ENCODE measurements around the gene TOM1L2. TPM values are rescaled to one million over a fixed set of nuclear protein-coding genes. Genes with fewer than 3 reads are reported as not detected.

The TOM1L2 gene
- total and polyA plus RNA-seq, 2 donors (not counting 1 experiment from before 2014, with no cell fraction given), result 33.9 to 35.9 TPM

DNA sequence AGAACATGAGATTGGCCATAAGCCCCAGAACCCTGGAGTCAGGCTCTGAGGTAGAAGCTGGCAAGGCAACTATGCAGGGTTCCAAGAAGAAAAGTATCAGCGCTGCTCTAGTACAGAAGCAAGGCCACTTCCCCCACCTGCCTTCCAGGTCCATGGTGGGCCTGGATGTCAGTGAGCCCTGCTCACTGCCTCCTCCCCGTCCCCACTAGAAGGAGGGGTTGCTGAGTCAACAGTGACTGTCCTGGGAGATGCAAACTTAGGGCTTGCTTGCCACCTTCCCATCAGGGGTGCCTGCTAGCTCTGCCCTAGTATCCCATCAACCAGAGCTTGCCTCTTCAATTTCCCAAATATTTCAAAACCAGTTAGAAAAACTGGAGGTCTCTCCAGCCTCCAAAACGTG lies 105.8 kb downstream of the TOM1L2 start:
- Histone ChIP-seq H3K27me3 (ENCODE audit: control insufficient read depth, insufficient read depth, low read length) (no peaks in the 10 kb centered on the region), H3K9me3 (ENCODE audit: control insufficient read depth, insufficient read depth, low read depth, low read length) (no peaks in the 10 kb centered on the region), H3K79me2 (ENCODE audit: control insufficient read depth, insufficient read depth, low read length) (no peaks in the 10 kb centered on the region), H3K36me3 (ENCODE audit: control insufficient read depth, insufficient read depth, low read length) (peaks cover 2% of the 10 kb centered on the region), H3K4me3 (replicated peaks in 1 of 4; ENCODE audit: control extremely low read depth in 1 of 4, insufficient read depth in 1 of 4, low read depth in 3 of 4, low read length in 4 of 4) (no peak overlapping the region), H4K20me1 (ENCODE audit: control insufficient read depth, extremely low read depth, insufficient read depth, low read length) (no peaks in the 10 kb centered on the region), H3K9ac (ENCODE audit: insufficient read depth, low read length) (no peak overlapping the region), H3K4me1 (ENCODE audit: control insufficient read depth, extremely low read depth, insufficient read depth, low read length) (peaks cover 10% of the 10 kb centered on the region), H3K27ac (ENCODE audit: insufficient read depth, low read length) (no peak overlapping the region), H2AFZ (ENCODE audit: low read length) (no peak overlapping the region), H3K4me2 (ENCODE audit: extremely low read depth, insufficient read depth, low read length) (no peak overlapping the region)
- DNase-seq (ENCODE audit: low read depth in 2 of 2), result no peak
- no peak for TF ChIP-seq EZH2 (IDR thresholded peaks at IDR 0.05; ENCODE audit: low read length, missing control alignments)
- TF ChIP-seq, protein P1, sequence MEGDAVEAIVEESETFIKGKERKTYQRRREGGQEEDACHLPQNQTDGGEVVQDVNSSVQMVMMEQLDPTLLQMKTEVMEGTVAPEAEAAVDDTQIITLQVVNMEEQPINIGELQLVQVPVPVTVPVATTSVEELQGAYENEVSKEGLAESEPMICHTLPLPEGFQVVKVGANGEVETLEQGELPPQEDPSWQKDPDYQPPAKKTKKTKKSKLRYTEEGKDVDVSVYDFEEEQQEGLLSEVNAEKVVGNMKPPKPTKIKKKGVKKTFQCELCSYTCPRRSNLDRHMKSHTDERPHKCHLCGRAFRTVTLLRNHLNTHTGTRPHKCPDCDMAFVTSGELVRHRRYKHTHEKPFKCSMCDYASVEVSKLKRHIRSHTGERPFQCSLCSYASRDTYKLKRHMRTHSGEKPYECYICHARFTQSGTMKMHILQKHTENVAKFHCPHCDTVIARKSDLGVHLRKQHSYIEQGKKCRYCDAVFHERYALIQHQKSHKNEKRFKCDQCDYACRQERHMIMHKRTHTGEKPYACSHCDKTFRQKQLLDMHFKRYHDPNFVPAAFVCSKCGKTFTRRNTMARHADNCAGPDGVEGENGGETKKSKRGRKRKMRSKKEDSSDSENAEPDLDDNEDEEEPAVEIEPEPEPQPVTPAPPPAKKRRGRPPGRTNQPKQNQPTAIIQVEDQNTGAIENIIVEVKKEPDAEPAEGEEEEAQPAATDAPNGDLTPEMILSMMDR (conservative IDR thresholded peaks at IDR 0.05 in 1 of 2, IDR thresholded peaks at IDR 0.05 in 1 of 2; ENCODE audit: low read depth in 1 of 2, low read length in 2 of 2), result no peak

DNA sequence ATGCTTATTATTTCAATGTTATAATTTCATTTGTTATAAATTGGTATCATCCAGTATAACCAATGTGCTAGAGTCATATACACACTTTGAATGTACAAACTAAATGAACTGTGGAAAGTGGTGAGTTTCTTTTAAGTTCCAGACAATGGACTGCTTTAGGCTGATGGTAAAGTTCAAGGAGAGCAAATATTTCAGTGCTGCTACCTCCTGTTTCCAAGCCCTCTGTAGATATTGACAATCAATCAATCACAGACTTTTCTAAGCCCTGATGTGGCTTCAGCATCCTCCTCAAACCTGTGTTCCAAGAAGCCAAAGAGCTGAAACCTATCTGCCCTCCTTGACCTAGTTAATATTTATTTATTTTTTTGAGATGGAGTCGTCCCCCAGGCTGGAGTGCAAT lies 107.2 kb downstream of the TOM1L2 start:
- H3K4me2 ChIP-seq (ENCODE audit: extremely low read depth, insufficient read depth, low read length), result no peak overlapping the region
- no peaks in the 10 kb centered on the region for H3K79me2 ChIP-seq (ENCODE audit: control insufficient read depth, insufficient read depth, low read length)
- H2AFZ ChIP-seq (ENCODE audit: low read length), result no peak overlapping the region
- no peaks in the 10 kb centered on the region for H4K20me1 ChIP-seq (ENCODE audit: control insufficient read depth, extremely low read depth, insufficient read depth, low read length)
- no peaks in the 10 kb centered on the region for H3K27me3 ChIP-seq (ENCODE audit: control insufficient read depth, insufficient read depth, low read length)
- peaks cover 2% of the 10 kb centered on the region for H3K36me3 ChIP-seq (ENCODE audit: control insufficient read depth, insufficient read depth, low read length)
- no peak overlapping the region for H3K27ac ChIP-seq (ENCODE audit: insufficient read depth, low read length)
- DNase-seq (ENCODE audit: low read depth in 2 of 2), result no peak
- no peaks in the 10 kb centered on the region for H3K9me3 ChIP-seq (ENCODE audit: control insufficient read depth, insufficient read depth, low read depth, low read length)
- H3K4me1 ChIP-seq (ENCODE audit: control insufficient read depth, extremely low read depth, insufficient read depth, low read length), result peaks cover 10% of the 10 kb centered on the region
- TF ChIP-seq, protein P1 (conservative IDR thresholded peaks at IDR 0.05 in 1 of 2, IDR thresholded peaks at IDR 0.05 in 1 of 2; ENCODE audit: low read depth in 1 of 2, low read length in 2 of 2), result no peak
- TF ChIP-seq EZH2 (IDR thresholded peaks at IDR 0.05; ENCODE audit: low read length, missing control alignments), result no peak
- no peak overlapping the region for H3K4me3 ChIP-seq (replicated peaks in 1 of 4; ENCODE audit: control extremely low read depth in 1 of 4, insufficient read depth in 1 of 4, low read depth in 3 of 4, low read length in 4 of 4)
- no peak overlapping the region for H3K9ac ChIP-seq (ENCODE audit: insufficient read depth, low read length)

DNA sequence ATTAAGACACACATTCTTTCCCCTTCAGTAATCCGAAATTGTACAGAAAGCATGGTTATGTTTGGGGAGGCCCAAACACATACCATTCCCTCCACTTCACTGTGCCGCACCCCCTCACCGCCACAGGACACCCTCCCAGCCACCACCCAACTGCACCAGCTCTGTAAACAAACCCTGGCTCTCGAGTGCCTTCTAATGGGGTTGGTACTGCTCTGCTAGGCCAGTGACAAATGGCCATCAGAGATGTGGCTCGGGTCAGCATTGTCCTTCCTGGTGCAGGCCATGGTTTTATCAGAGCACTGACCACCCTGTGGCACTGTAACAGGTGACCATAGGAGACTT lies 111.5 kb downstream of the TOM1L2 start:
- H3K4me2 ChIP-seq (ENCODE audit: extremely low read depth, insufficient read depth, low read length), result no peak overlapping the region

More for the DNA sequence above, 111.5 kb downstream of the TOM1L2 start:
- no peaks in the 10 kb centered on the region for H3K79me2 ChIP-seq (ENCODE audit: control insufficient read depth, insufficient read depth, low read length)
- TF ChIP-seq, protein P1 (conservative IDR thresholded peaks at IDR 0.05 in 1 of 2, IDR thresholded peaks at IDR 0.05 in 1 of 2; ENCODE audit: low read depth in 1 of 2, low read length in 2 of 2), result no peak
- TF ChIP-seq EZH2 (IDR thresholded peaks at IDR 0.05; ENCODE audit: low read length, missing control alignments), result no peak
- no peaks in the 10 kb centered on the region for H3K9me3 ChIP-seq (ENCODE audit: control insufficient read depth, insufficient read depth, low read depth, low read length)
- DNase-seq (ENCODE audit: low read depth in 2 of 2), result no peak
- H3K36me3 ChIP-seq (ENCODE audit: control insufficient read depth, insufficient read depth, low read length), result no peaks in the 10 kb centered on the region
- H3K9ac ChIP-seq (ENCODE audit: insufficient read depth, low read length), result no peak overlapping the region
- H3K27ac ChIP-seq (ENCODE audit: insufficient read depth, low read length), result no peak overlapping the region
- no peak overlapping the region for H3K4me3 ChIP-seq (replicated peaks in 1 of 4; ENCODE audit: control extremely low read depth in 1 of 4, insufficient read depth in 1 of 4, low read depth in 3 of 4, low read length in 4 of 4)
- H4K20me1 ChIP-seq (ENCODE audit: control insufficient read depth, extremely low read depth, insufficient read depth, low read length), result no peaks in the 10 kb centered on the region
- no peak overlapping the region for H2AFZ ChIP-seq (ENCODE audit: low read length)
- H3K4me1 ChIP-seq (ENCODE audit: control insufficient read depth, extremely low read depth, insufficient read depth, low read length), result no peaks in the 10 kb centered on the region
- H3K27me3 ChIP-seq (ENCODE audit: control insufficient read depth, insufficient read depth, low read length), result no peaks in the 10 kb centered on the region

Measured in fibroblast of lung (primary cell).